GM12875 (cell line): Measurements from ENCODE around the gene POU2AF1.

ENCODE experiments used
- H3K4me3 ChIP-seq: one replicate; pipeline ENCODE4 v1.5.1; 2011; ENCODE audit warnings: low read depth, low read length, control low read depth
- CTCF ChIP-seq: IDR thresholded peaks from 2 replicates; pipeline ENCODE4 v1.5.1; 2011; ENCODE audit warnings: low read depth, mild to moderate bottlenecking, control low read depth, inconsistent platforms, low read length, moderate library complexity, borderline replicate concordance; ENCODE audit not compliant: insufficient read depth

Gene POU2AF1

GRCh38 chr11:111409915-111410314 lies 30.8 kb upstream of the POU2AF1 start:
- no peak overlapping the region for H3K4me3 ChIP-seq
- TF ChIP-seq CTCF = no peak

- TF ChIP-seq CTCF = no peak
- no peak overlapping the region for H3K4me3 ChIP-seq
Observed at GRCh38 chr11:111408789-111409727, 30.0 kb upstream of the POU2AF1 start.

GRCh38 chr11:111407652-111408051 lies 28.6 kb upstream of the POU2AF1 start:
- H3K4me3 ChIP-seq = no peak overlapping the region
- TF ChIP-seq CTCF = no peak

- no peak overlapping the region for H3K4me3 ChIP-seq
- TF ChIP-seq CTCF = no peak
Observed at GRCh38 chr11:111406589-111406988, 27.5 kb upstream of the POU2AF1 start.

GRCh38 chr11:111406091-111406490 lies 27.0 kb upstream of the POU2AF1 start:
- no peak overlapping the region for H3K4me3 ChIP-seq
- no peak for TF ChIP-seq CTCF

GRCh38 chr11:111405551-111405950 lies 26.5 kb upstream of the POU2AF1 start:
- no peak for TF ChIP-seq CTCF

More at GRCh38 chr11:111405551-111405950, 26.5 kb upstream of the POU2AF1 start:
- no peak overlapping the region for H3K4me3 ChIP-seq
